GM21529 (cell line): ENCODE data around the gene ABTB2.
A peak's percentile ranks its signal among the peaks of the same experiment; 100 is the strongest.

Source experiments
- ATAC-seq: cut with Tn5 transposase; IDR thresholded peaks from one replicate; pipeline ENCODE4 v1.9.1; 2021; ENCODE audit not compliant: unreplicated experiment

The ABTB2 gene

DNA sequence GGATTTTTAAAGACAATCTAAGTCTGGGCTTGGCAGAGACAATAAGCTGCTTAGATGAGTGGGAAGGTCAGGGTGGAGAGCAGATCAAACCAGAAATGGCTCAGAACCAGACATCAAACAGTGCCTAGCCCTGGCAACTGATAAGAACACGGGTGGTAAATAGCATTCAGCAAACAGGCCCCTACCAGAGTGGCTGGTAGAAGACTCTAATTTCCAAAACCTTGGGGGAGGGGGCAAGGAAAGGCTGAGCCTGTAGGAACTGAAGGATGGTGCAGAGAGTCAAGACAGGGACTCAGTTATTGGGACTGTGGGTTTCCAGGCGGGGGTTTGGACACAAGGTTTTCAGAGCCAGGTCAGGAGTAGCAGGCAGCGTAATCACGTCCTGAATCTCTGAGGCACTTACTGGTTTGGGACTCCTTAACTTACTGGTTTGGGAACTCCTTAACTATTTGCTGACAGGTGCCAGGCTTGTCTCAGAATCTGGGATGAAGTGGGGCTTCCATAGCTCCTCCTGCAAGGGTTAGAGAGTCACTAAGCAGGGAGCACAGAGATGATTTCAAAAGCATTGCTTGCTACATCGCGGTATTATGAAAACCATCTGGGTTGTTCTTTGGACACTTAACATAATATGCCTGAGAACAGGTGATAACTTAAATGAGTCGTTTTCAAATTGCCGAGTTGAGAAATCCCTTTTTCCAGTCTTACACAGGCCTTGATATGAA is 5.7 kb upstream of the ABTB2 start:
- ATAC-seq = no peak

DNA sequence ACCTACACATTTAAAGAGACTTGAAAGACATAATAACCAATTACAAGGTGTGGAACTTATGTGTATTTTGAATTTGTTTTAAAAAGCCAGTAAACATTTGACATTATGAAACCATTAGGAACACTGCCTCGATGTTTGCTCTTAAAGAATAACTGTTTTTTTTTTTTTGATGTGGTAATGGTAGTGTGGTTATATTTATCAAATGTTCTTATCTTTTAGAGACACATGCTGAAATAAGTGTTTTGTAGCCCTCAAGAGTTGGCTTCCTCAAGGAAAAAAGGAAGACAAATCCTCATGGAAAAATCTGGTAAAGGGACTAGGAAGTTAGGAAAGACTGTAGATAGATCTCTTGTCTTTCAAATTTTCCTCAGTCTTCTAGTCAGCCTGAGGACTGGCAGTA is 2.2 kb upstream of the ABTB2 start:
- ATAC-seq = no peak

DNA sequence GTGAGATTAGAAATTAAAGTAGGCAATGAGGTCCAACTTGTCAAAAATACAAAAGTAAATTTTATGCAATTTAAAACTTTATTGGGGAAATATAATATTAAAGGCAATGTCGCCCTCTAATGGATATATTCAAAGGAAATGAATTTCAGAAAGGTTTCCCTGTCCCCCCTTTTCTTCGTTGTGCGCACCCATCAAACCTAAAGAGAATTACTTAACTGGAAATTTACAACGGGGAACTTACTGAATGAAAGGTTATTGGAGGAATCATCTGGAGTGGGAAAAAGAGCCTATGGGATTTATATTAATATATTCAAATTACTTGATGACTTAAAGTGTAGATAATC is 1.7 kb upstream of the ABTB2 start:
- no peak for ATAC-seq

DNA sequence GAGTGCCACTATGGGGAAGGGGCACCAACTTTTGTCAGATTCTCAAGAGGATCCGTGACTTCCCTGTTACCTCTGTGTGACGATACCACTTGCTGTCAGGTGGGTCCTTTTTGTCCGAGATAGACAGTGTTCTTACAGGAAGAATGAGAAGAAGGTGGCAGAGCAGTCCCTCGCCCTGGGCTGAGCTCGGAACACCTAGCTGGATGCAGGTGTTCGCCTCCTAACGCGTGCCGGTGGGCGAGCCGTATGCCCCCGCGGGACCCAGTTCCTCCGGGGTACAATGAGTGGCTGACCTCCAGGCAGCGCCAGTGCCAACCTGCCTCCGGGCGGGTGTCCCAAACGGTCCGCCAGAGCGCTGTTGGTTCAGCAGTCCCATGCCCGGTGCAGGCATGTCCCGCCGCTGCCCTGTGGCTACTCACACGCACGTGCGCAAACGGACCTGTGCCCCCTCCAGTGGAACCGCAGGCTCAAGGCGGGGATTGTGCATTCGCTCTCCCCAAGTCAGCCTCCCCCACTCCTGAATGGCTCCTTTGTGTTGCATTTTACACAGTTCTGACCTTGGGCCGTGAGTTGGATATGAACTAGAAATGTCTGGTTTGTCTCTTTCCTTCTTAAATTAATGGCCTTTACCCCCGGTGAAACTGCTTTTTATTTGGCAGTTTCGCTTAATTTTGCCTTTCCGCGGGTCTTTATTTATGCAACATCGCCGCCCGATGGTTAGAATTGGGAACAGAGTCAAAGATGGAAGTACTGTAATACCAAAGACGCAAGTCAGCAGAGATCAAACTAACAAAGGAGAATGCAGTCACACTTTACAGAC is 1.1 kb upstream of the ABTB2 start:
- ATAC-seq = peak; percentile 2

DNA sequence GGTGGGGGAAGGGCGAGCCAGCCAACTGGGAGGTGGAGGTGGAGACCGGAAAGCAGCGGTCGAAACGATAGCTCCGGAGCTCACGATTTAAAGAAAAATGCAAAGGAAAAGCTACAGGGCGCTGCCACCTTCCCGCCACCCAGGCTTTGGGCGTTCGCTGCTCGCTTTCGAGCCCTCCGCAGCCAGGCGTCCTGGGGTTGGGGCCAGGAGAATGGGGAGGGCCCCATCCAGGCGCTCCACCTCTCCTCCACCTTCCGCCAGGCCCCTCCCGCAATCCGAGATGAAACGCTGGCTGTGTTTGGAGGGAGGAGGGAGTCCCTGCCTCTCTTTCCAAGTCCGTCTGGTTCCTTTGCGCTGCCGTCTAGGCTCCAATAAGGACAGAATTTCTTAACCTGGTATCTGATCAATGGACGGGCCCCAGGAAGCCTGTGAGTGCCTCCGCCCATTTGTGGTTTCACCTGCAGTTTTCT is 483 bp upstream of the ABTB2 start:
- ATAC-seq = peak; percentile 4

DNA sequence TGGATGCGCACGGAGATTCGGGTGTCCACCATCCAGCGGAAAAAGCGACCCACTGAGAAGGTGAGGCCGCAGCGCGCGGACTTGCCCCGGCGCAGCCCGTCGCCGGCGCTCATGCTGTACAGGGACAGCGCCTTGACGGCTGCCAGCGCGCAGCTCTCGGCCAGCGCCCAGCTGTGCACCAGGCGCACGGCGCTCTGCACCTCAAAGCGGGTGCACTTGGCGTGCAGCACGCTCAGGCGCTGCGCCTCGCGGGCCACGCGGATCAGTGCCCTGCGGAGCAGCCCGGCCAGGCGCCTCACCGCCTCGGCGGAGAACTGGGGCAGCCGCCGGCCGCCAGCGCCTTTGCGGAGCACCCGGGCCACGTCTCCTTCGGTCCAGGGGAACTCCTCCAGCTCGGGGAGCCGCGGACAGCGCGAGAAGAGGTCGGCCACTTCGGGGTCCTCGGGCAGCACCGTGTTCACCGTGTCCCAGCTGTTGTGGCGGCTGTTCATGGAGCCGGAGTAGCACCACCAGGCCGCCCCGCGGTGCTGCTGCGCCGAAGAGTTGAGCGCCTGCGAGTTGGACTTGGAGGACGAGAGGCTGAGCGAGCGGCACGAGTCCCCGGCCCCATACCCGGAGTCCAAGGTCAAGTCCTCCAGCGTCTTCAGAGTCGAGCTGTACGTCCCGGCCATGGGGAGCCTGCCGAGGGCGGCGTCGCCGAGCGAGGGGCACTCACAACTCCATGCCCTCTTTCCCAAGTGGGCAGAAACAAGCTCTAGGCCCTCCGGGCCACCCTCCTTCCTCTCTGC is 703 bp downstream of the ABTB2 start:
- peak; percentile 17 for ATAC-seq

DNA sequence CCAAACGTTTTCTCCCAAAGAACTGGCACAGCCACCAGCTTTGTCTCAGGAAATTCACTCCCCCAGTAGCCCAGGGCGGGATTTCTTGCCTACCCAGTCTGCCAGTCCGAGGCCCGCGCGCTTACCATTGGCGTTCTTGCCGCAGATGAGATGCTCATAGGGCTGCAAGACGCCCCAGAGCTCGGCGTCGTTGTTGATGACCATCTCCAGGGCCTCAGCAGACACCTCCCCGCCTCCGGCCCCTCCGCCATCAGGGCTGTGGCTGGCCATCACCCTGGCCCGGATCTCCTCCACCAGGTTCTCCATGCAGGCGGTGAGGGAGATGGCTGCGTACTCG is 1.3 kb downstream of the ABTB2 start:
- ATAC-seq = no peak

DNA sequence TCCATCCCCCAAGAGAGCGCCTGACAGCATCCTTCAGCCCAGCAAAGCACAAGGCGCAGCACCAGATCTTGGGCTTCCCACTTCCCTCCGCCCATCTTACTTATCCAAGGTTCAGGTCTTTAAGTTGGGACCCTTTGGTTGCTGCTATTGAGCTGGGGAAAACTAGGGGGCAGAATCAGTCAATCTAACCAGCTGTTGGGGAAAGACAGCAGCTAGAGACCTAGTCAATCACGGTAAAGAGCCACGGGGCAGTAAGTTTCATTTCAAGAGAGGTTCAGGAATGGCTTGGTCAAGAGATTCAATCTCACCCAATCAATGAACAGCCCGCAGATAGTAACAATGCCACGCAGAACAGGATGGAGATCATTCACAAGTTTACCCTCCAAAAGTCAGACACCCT is 1.7 kb downstream of the ABTB2 start:
- ATAC-seq = no peak

DNA sequence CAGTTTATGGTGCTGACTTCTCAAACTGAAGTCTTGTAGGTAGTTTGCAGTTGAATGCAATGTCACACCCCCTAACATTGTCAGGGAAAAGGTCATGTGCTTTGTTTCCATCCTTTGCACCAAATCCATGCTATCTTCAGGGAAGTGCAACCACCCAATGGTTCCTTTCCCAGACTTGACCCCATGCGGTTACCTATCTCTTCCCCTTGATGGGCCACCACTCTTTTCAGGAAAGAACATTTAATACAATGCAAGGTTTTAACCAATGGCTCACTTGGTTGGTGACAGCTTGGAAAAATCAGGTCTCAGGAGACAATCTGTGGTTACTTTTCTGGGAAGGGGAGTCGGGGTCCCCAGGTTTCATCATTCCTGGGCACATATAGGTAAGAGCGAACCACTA is 2.1 kb downstream of the ABTB2 start:
- no peak for ATAC-seq

DNA sequence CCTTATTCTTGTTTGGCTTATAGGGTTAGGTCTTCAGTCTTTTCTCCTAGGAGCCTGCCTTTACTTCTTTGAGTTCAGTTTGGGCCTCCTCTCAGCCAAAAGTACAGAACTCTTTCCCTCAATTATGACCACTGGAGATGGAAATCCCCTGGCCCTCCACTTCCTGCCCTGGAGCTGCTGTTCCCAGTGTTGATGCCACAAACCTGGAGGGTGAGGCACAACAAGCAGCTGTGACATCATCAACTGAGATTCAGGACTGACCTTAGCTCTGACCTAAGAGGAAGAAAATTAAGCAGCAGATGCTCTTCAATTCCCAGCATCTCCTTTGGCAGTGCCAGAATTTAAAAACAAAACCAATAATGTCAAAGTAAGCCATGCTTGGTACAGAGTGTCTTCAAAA is 3.0 kb downstream of the ABTB2 start:
- no peak for ATAC-seq

DNA sequence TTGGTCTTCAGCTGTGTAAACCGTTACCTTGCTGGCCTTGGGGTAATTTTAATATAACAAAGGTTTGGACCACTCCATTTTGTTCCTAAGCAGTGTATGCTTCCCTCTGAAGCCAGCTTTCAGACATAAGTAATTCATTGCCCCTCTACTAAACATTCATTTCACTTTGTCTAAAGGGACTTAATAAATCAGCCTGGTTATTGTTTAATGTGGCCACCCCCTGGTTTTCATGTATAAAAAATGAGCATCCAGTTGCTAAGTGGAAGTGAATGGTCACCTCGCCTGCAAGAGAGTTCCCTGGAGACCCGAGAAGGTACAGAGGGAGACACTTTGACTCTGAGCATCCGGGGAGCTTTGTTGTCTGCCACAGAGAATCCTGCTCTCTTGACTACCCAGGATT is 3.9 kb downstream of the ABTB2 start:
- no peak for ATAC-seq

DNA sequence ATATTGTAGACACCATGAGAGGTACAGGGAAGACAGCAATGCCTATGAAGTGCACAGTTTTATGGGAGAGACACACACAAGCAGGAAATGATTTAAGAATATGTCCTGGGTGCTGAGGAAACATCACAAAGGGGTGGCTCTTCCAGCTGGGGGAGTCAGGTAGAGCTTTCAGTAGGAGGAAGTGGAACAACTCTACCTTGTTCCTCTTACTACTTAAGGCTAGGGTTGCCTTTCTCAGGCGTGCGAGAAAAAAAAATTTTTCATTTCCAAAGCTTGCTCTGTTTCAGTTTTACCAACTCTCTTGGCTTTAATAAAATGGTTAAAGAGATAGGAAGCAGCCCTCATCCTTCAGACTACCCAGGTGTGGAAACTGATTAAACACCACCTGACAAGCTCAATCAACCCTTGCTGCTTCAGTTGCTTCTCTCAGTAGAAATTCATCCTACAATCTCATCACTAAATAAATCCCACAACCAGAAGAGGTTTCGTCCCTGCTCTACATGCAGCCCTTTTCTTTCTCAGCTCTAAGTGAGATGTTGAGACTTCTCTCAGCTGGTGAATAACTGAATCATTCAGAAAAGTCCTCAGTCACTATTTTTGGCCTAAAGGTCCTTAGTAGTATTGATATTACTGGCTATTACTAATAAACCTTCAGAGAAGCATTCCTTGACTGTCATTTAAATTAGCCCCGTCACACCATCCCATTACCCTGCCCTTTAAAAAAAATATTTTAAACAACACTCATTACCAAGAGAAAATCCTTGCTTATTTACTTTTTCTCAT is 5.9 kb downstream of the ABTB2 start:
- peak; percentile 68 for ATAC-seq

DNA sequence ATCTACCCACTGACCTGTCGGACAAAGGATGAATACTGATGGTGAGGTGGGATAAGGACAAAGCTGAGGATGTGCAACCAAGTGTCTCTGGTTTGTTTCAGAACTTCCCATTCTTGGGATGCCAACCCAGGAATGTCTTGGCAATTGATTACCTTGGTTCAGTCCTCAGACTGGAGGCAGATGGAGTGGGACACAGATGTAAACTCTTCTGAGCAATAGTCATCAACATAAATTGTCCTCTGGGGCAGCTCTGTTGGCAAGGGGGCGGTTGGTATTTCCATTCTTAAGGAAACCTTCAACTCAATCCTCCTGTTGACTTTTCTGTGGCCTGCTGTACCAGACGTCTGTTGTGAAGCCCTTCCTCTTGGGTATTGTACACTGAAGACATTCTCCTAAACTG is 6.8 kb downstream of the ABTB2 start:
- no peak for ATAC-seq

DNA sequence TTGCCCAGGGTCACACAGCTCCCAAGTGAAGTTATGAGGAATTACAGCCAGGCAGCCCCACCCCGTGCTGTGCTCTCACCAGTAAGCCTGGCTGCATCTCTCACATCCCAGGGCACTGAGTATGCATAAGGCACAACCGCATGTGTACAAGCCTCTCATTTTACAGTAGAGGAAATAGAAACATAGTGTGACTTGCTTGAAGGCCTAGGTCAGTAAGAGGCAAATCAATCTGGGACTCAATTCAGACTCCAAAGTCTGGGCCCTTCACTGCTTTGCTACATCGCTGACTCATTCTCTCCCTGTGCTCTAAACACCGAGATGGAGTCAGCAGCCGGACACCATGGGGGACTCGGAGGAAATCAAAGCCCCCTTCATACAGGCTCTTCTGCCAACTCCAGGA is 7.9 kb downstream of the ABTB2 start:
- ATAC-seq = no peak

DNA sequence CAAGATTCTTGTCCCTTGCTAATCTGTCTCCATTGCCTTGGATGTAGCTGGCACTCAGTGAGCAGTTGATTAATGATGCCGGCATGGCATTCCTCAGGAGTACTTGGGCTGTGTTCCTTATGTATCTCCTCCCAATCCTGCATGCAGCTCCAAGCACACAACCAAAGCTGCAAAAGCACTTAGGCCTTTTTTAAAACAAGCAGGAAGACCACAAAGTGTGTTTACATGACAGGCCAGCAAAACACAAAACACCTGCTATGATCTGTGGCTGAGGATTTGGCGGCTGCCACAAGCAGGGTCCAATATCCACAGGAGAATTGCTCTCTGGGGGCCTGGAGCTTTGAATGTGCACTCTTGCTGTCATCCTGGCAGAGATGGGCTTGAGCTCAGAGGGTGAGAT is 8.9 kb downstream of the ABTB2 start:
- no peak for ATAC-seq

DNA sequence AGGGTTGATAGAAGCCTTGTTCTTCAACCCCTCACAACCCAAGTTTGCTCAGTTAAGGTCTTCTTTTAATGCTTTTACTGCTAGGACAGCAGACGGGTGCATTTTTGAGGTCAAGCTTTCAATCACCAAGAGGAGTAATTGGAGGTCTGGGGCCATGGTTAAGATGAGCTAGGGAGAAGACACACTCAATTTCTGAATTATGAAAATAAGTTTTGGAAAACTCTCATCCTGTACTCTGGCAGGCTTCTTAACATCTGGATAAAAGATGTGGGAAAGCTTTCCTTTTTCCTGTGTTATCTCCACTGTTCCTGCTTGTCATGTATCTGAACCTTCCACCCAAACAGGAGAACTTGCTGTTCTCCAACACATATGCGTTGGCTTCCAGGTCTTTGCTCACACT is 9.7 kb downstream of the ABTB2 start:
- ATAC-seq = no peak

DNA sequence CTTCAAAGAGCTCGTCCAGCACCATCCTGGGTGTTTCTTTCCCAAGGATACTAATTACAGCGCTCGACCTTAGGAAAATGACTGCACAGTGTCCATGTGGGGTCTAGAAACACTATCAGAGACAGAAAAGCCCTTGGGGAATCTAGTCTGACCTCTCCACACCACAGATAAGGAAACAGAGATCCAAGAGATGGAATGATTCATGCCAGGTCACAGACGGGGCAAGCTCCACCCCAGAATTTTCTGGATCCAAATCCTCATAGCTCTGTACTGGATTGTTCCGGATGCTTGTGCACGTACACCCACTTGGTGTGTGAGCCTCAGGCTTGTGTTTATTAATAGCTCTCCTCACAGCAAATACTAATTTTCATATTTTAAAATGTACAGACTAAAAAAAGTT is 11.3 kb downstream of the ABTB2 start:
- no peak for ATAC-seq

DNA sequence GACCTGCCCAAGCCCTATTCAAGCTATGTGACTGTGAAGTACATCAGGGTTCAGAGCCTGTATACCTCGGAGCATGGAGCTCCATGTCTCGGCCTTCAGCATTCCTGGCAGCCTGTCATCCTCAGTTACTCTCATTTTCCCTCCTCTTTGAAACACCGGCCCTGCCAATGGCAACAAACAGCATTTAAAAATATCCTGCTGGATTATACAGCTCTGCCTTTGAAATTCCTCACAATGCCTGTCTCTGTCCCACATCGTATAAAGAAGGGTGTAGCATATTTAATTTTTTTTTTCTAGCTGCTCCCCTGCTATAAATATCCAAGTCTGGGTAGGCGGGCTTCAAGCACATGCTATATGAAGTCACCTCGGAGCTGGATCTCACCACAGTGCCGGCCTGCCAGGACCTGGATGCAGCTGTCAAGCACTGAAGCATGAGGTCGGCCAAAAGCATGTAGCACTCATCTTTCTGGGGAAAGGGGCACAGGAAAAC is 11.8 kb downstream of the ABTB2 start:
- no peak for ATAC-seq

DNA sequence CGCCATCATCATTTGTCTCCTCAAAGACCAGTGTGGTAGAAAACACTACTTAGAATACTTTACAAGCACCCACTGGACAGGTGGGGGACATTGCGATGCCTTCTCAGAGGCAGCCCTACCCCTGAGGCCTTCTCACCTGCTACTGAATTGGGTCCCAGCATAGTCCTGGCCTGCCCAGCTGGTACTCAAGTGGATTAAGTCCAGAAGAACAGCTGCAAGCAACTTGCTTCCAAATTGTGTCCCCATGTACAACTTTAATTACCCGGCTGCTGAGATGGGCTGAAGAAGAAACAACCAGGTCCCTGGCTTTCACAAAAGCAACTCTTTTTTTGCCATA is 12.3 kb downstream of the ABTB2 start:
- ATAC-seq = no peak

DNA sequence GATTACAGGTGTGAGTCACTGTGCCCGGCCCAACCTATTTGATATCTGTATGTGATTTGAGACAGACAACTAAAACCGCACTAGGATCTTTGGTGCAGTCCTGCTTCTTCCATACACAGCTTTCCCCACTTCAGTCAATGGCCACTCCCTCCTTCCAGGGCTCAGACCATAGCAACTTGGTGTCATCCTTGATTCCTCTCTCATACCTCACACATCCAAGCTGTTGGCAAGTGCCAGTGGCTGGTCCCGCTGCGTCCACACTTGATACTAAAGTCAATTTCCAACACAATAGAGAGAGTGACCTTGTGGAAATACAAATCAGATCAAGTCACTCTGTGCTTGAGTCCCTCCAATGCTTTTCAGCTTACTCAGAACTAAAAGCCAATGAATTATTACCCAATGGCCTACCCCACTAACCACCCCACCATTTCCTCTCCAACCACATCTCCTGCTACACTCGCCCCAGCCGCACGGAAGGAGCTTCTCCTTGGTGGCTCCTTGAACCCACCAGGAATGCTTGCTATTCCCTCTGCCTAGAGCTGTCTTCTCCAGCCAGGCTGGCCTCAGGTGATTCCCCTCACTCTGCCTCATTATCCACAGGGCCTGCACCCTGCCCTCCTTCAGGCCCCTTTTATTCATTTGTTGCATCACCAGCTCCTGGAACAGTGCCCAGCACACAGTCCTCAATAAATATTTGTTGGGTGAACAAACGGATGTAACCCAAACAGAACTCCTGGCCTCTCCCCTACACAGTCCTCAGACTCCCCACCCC is 12.9 kb downstream of the ABTB2 start:
- no peak for ATAC-seq

DNA sequence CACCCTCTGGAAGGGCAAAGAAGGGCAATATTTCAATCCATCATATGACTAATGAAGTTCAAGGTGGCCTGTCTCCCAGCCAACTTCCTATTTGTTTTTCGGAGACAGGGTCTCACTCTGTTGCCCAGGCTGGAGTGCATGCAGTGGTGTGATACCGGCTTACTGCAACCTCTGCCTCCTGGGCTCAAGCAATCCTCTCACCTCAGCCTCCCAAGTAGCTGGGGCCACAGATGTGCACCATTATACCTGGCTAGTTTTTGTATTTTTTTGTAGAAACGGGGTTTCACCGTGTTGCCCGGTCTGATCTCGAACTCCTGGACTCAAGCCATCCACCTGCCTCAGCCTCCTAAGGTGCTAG is 13.4 kb downstream of the ABTB2 start:
- ATAC-seq = no peak
